ENCODE results near the gene KRTAP4-3.

Gene KRTAP4-3

DNA sequence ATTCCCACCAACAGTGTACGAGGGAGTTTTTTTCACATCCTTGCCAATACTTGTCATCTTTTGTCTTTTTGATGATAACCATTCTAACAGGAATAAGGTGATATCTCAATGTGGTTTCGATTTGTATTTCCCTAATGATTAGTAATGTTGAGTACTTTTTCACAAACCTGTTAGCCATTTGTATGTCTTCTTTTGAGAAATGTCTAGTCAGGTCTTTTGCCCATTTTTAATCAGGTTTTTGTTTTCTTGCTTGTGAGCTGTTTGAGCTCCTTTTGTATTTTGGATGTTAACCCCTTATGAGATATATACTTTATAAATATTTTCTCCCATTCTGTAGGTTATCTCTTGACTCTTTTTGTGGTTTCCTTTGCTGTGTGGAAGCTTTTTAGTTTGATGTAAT, 16.5 kb downstream of the KRTAP4-3 start:
- ChIA-PET POLR2A (no interaction called here), CTCF (no interaction called here)
- H3K4me3 ChIP-seq (ENCODE audit: low read depth, low read length) = no peak overlapping the region
- TF ChIP-seq KLF1 (tag by site-specific recombination; IDR thresholded peaks at IDR 0.05) (no peak), ZNF626 (tag by site-specific recombination; IDR thresholded peaks at IDR 0.05) (no peak), KLF10 (tag by site-specific recombination; IDR thresholded peaks at IDR 0.05) (no peak), ZNF146 (tag by site-specific recombination; IDR thresholded peaks at IDR 0.05) (no peak), ZBTB17 (tag by site-specific recombination; IDR thresholded peaks at IDR 0.05) (no peak), SP7 (tag by site-specific recombination; IDR thresholded peaks at IDR 0.05) (no peak), ZNF19 (tag by site-specific recombination; IDR thresholded peaks at IDR 0.05; ENCODE audit: low read depth) (no peak), ZSCAN30 (tag by site-specific recombination; IDR thresholded peaks at IDR 0.05) (no peak), ZNF274 (IDR thresholded peaks at IDR 0.05; ENCODE audit: low read length) (no peak), ZNF274 (tag by site-specific recombination; IDR thresholded peaks at IDR 0.05; ENCODE audit: borderline replicate concordance) (no peak), BCL11A (tag by site-specific recombination; IDR thresholded peaks at IDR 0.05; ENCODE audit: low read depth) (no peak), SALL2 (tag by site-specific recombination; IDR thresholded peaks at IDR 0.05; ENCODE audit: borderline replicate concordance) (no peak), ZNF707 (tag by site-specific recombination; IDR thresholded peaks at IDR 0.05) (no peak), ZNF549 (tag by site-specific recombination; IDR thresholded peaks at IDR 0.05) (no peak), ZNF792 (tag by site-specific recombination; IDR thresholded peaks at IDR 0.05) (no peak), ZNF560 (tag by site-specific recombination; IDR thresholded peaks at IDR 0.05; ENCODE audit: borderline replicate concordance) (no peak), ZNF624 (tag by site-specific recombination; IDR thresholded peaks at IDR 0.05) (no peak), ZNF843 (tag by site-specific recombination; IDR thresholded peaks at IDR 0.05) (no peak), ZNF530 (tag by site-specific recombination; IDR thresholded peaks at IDR 0.05; ENCODE audit: low read depth) (no peak)
- TF ChIP-seq, protein P1, sequence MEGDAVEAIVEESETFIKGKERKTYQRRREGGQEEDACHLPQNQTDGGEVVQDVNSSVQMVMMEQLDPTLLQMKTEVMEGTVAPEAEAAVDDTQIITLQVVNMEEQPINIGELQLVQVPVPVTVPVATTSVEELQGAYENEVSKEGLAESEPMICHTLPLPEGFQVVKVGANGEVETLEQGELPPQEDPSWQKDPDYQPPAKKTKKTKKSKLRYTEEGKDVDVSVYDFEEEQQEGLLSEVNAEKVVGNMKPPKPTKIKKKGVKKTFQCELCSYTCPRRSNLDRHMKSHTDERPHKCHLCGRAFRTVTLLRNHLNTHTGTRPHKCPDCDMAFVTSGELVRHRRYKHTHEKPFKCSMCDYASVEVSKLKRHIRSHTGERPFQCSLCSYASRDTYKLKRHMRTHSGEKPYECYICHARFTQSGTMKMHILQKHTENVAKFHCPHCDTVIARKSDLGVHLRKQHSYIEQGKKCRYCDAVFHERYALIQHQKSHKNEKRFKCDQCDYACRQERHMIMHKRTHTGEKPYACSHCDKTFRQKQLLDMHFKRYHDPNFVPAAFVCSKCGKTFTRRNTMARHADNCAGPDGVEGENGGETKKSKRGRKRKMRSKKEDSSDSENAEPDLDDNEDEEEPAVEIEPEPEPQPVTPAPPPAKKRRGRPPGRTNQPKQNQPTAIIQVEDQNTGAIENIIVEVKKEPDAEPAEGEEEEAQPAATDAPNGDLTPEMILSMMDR (tag by site-specific recombination; IDR thresholded peaks at IDR 0.05) = no peak
- no peaks in the 10 kb centered on the region for H3K4me1 ChIP-seq (ENCODE audit: control insufficient read depth, insufficient read depth, low read length)
- H3K36me3 ChIP-seq (ENCODE audit: control insufficient read depth in 2 of 2, insufficient read depth in 1 of 2, low read length in 2 of 2) = no peaks in the 10 kb centered on the region
- H3K27ac ChIP-seq (ENCODE audit: extremely low read depth, low read depth, low read length) = no peak overlapping the region
- H3K9me3 ChIP-seq (ENCODE audit: control insufficient read depth, insufficient read depth, low read depth, low read length) = no peaks in the 10 kb centered on the region

DNA sequence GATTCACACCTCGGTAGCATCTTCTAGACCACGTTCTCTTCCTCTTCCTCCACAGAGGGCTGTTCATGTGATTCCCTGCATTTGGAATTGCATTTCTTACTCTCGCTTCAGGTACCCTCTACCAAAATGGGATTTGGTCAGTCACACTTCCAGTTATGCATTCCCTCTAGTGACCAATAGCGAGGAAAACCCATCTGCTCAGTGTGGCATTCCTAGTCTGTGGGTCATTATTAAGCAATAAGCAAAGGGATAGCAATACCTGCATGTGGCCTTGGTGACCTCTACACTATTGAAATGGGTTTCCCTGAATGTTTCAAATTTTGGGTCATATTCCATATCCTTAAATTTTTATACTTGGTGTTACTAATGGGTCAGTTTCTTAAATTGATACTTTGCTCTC, 18.0 kb downstream of the KRTAP4-3 start:
- Histone ChIP-seq H3K27ac (ENCODE audit: extremely low read depth, low read depth, low read length) (no peak overlapping the region), H3K4me1 (ENCODE audit: control insufficient read depth, insufficient read depth, low read length) (no peaks in the 10 kb centered on the region), H3K9me3 (ENCODE audit: control insufficient read depth, insufficient read depth, low read depth, low read length) (no peaks in the 10 kb centered on the region), H3K36me3 (ENCODE audit: control insufficient read depth in 2 of 2, insufficient read depth in 1 of 2, low read length in 2 of 2) (no peaks in the 10 kb centered on the region), H3K4me3 (ENCODE audit: low read depth, low read length) (no peak overlapping the region)
- TF ChIP-seq GLIS2 (tag by site-specific recombination; IDR thresholded peaks at IDR 0.05) (no peak), ZNF292 (tag by site-specific recombination; IDR thresholded peaks at IDR 0.05; ENCODE audit: borderline replicate concordance, low read depth) (no peak), ZNF121 (tag by site-specific recombination; IDR thresholded peaks at IDR 0.05) (no peak), ZNF521 (tag by site-specific recombination; IDR thresholded peaks at IDR 0.05) (no peak), TRIM28 (IDR thresholded peaks at IDR 0.05; ENCODE audit: borderline replicate concordance, low read length) (no peak)
- TF ChIP-seq, protein P2, sequence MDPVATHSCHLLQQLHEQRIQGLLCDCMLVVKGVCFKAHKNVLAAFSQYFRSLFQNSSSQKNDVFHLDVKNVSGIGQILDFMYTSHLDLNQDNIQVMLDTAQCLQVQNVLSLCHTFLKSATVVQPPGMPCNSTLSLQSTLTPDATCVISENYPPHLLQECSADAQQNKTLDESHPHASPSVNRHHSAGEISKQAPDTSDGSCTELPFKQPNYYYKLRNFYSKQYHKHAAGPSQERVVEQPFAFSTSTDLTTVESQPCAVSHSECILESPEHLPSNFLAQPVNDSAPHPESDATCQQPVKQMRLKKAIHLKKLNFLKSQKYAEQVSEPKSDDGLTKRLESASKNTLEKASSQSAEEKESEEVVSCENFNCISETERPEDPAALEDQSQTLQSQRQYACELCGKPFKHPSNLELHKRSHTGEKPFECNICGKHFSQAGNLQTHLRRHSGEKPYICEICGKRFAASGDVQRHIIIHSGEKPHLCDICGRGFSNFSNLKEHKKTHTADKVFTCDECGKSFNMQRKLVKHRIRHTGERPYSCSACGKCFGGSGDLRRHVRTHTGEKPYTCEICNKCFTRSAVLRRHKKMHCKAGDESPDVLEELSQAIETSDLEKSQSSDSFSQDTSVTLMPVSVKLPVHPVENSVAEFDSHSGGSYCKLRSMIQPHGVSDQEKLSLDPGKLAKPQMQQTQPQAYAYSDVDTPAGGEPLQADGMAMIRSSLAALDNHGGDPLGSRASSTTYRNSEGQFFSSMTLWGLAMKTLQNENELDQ (tag by site-specific recombination; IDR thresholded peaks at IDR 0.05; ENCODE audit: low read depth) = no peak
- ChIA-PET POLR2A (no interaction called here), CTCF (interaction anchor here (0.9 kb wide), 1 partner anchor 499 kb away, joined by 3 read pairs; no protein-coding TSS in a partner anchor)
